Adipocyte (in vitro differentiated cells): ENCODE results near the gene GRID2IP.

Experiments
- DNase-seq: peaks from one replicate; pipeline ENCODE4 v3.0.0-alpha.2; 2015; ENCODE audit warnings: low read depth
- H3K27me3 ChIP-seq: replicated peaks from 2 replicates; pipeline ENCODE4 v1.7.0; 2013; ENCODE audit warnings: mild to moderate bottlenecking, low read length, moderate library complexity; ENCODE audit not compliant: control insufficient read depth, insufficient read depth
- H3K36me3 ChIP-seq: 2 replicates; pipeline ENCODE4 v1.7.0; 2013; ENCODE audit warnings: low read length, mild to moderate bottlenecking, moderate library complexity; ENCODE audit not compliant: control insufficient read depth, insufficient read depth, severe bottlenecking
- H3K4me1 ChIP-seq: 2 replicates; pipeline ENCODE4 v1.7.0; 2013; ENCODE audit warnings: mild to moderate bottlenecking, low read length, moderate library complexity; ENCODE audit not compliant: control insufficient read depth, insufficient read depth
- H3K4me3 ChIP-seq: 2 replicates; pipeline ENCODE4 v1.7.0; 2013; ENCODE audit warnings: mild to moderate bottlenecking, low read length, moderate library complexity
- H3K9ac ChIP-seq: 2 replicates; pipeline ENCODE4 v1.7.0; 2013; ENCODE audit warnings: mild to moderate bottlenecking, low read length, moderate library complexity
- H3K9me3 ChIP-seq: 2 replicates; pipeline ENCODE4 v1.7.0; 2013; ENCODE audit warnings: mild to moderate bottlenecking, low read length, moderate library complexity; ENCODE audit not compliant: control insufficient read depth

The GRID2IP gene

DNA sequence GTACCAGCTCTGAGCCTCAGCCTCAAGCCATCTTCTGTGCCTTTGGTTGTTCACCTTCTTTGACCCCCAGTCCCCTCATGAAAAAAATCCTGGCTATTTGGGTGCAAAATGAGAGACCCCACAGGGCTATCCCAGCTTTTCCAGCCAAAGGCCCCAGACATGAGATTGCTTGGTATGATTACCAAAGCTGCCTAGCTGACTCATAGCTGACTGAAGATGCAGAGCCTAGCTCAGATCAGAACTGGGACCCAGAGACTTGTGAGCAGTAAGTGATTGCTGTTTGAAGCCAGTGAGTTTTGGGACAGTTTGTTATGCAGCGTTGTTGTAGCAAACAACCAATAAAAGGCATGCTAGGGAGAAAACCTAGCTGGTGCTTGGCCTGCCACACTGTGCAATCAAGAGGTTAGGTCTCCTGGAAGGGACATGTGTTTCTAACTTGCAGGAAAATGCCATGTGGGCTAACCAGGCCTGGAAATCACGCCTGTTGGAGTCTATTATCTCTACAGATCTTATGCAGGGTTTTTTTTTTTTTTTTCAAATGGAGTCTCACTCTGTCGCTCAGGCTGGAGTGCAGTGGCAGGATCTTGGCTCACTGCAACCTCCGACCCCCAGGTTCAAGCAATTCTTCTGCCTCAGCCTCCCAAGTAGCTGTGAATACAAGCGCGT is 55.5 kb downstream of the GRID2IP start:
- Histone ChIP-seq H3K27me3 (peaks cover 12% of the 10 kb centered on the region), H3K4me1 (no peaks in the 10 kb centered on the region), H3K36me3 (no peaks in the 10 kb centered on the region), H3K9me3 (no peaks in the 10 kb centered on the region), H3K4me3 (no peak overlapping the region), H3K9ac (no peak overlapping the region)
- peak; percentile 43 for DNase-seq

DNA sequence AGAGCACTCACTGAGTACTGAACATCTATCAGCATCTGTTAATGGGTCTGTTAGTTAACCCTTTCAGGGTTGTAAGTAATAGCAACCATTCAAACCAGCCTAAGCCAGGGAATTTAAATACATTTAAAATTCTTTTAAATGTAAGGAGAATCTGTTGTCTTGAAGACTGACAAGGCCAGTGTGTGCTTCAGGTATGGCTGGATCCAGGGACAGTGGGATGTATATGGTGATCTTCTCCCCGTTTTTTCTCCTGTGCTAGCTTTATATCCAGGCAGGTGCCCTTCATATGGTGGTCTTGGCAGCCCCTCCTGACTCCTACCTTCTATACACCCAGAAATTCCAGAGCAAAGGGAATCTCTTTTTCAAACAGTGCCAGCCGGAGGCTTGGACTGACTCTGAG is 56.9 kb downstream of the GRID2IP start:
- peaks cover 12% of the 10 kb centered on the region for H3K27me3 ChIP-seq
- no peak overlapping the region for H3K4me3 ChIP-seq
- H3K9me3 ChIP-seq: peaks cover 5% of the 10 kb centered on the region
- no peak overlapping the region for H3K9ac ChIP-seq
- no peaks in the 10 kb centered on the region for H3K36me3 ChIP-seq
- no peaks in the 10 kb centered on the region for H3K4me1 ChIP-seq
- DNase-seq: no peak

DNA sequence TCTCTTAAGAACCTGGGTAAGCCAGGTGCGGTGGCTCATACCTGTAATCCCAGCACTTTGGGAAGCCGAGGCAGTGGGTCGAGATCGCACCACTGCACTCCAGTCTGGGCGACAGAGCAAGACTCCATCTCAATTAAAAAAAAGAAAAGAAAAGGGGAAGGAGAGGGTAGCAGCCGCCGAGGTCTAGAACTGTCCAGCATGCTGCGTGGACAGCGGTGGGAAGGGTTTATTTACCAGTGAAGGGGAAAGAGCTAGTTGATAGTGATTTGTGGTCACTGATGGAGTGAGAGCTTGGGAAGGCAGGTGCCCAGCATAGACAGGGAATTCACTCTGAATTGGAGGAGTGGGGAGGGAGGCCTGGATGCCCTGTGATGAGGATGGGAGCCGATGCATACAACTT is 60.1 kb downstream of the GRID2IP start:
- Histone ChIP-seq H3K9me3 (peaks cover 5% of the 10 kb centered on the region), H3K9ac (no peak overlapping the region), H3K4me1 (no peaks in the 10 kb centered on the region), H3K4me3 (no peak overlapping the region), H3K27me3 (peaks cover 12% of the 10 kb centered on the region), H3K36me3 (no peaks in the 10 kb centered on the region)
- no peak for DNase-seq

DNA sequence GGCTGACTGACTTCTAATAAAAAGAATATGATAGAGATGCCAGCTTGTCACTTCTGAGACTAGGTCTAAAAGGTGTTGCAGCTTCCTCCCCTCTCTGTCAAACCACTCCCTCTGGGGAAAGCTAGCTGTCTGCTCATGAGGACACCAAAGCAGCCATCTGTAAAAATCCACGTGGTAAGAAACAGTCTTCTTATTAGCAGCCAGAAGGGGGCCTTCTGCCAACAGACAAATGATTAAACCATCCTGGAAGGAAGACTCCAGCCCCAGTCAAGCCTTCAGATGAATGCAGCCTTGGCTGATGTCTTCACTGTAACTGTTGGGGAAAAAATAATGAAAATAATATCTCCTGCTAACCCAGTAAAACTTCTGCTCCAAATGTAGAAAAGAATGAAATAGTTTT is 61.6 kb downstream of the GRID2IP start:
- H3K4me1 ChIP-seq: peaks cover 1% of the 10 kb centered on the region
- H3K9ac ChIP-seq: no peak overlapping the region
- DNase-seq: no peak
- H3K4me3 ChIP-seq: no peak overlapping the region
- H3K9me3 ChIP-seq: peaks cover 5% of the 10 kb centered on the region
- peaks cover 12% of the 10 kb centered on the region for H3K27me3 ChIP-seq
- no peaks in the 10 kb centered on the region for H3K36me3 ChIP-seq

DNA sequence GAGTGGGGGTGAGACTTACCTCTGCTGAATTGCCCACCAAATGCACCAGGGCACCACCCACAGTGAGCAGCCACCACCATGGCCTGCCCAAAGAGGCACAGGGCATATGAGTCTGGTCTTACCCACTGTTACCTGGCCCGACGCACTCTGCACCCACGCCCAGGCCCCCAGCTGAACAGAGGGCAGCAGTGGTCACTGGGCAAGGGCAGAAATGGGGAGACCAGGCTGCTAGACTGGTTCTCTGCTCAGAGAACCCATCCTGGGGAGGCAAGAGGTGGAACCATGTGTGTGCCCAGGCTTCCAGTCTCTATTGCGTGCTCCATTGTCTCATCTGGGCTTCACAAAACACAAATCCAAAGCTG is 64.1 kb downstream of the GRID2IP start:
- Histone ChIP-seq H3K9ac (no peak overlapping the region), H3K4me3 (no peak overlapping the region), H3K36me3 (no peaks in the 10 kb centered on the region), H3K27me3 (peaks cover 4% of the 10 kb centered on the region), H3K4me1 (peaks cover 8% of the 10 kb centered on the region), H3K9me3 (peaks cover 5% of the 10 kb centered on the region)
- no peak for DNase-seq

DNA sequence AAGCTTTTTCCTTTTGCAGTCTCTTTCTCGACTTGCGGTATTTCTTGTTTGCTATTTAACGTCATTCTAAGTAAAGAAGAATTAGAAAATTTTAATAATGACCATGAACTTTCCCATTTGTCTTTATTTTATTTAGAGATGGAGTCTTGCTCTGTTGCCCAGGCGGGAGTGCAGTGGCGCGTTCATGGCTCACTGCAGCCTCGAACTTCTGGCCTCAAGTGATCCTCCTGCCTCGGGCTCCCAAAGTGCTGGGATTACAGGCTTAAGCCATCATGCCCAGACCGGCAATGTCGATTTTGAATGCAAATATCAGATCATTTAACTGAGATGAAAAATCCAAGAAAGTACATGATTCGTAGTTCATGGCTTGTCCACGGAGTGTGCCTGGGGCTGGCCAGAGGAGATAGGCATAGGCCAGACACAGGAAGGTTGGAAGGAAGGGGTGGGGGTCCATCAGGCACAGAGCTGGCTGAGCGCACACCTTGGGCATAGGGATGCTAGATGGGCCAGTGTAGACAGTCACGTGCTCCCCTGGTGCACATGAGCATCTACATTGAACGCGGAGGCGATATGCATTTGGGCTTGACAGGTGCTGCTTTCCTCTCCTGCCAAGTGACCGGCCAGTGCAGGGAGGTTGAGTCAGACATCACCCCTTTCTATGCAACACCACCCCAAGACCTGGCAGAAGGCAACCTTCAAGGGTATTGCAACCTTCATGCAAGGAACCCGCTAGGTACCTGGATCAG is 64.7 kb downstream of the GRID2IP start:
- Histone ChIP-seq H3K9me3 (peaks cover 5% of the 10 kb centered on the region), H3K9ac (no peak overlapping the region), H3K4me1 (peaks cover 11% of the 10 kb centered on the region), H3K36me3 (peaks cover 2% of the 10 kb centered on the region), H3K27me3 (no peaks in the 10 kb centered on the region), H3K4me3 (no peak overlapping the region)
- DNase-seq: no peak

DNA sequence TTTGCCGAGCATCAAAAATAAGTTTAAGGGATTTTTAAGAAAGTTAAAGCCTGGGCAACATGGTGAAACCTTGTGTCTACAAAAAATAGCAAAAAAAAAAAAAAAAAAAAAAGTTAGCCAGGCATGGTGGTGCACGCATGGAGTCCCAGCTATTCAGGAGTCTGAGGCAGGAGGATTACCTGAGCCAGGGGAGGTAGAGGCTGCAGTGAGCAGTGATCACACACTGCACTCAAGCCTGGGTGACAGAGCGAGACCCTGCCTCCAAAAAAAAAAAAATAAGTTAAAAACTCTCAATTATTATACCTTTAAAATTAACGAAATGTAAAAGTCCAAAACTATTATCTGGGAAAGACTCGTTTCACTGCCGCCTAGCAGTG is 68.5 kb downstream of the GRID2IP start:
- no peaks in the 10 kb centered on the region for H3K9me3 ChIP-seq
- H3K9ac ChIP-seq: peak overlapping the region; percentile 99
- H3K4me3 ChIP-seq: peak overlapping the region; percentile 97
- H3K4me1 ChIP-seq: peaks cover 45% of the 10 kb centered on the region
- H3K27me3 ChIP-seq: no peaks in the 10 kb centered on the region
- DNase-seq: no peak
- H3K36me3 ChIP-seq: peaks cover 13% of the 10 kb centered on the region

DNA sequence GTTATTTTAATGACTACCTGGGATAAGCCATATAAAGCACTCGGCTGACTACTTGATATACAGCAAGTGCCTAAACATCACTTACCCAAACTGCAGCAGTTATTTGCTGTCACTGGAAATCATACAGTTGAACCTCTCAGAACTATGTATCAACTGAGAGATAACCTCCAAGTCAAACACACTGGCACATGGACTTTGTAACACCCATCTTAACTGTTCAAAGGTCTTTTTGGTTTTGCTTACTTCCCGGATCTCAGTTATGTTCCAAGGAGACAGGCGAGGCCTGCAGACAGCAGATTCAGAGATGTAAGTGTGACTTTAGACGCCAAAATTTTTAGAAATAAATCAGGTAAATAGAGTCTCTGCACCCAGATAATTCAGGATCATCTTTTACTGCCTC is 69.0 kb downstream of the GRID2IP start:
- Histone ChIP-seq H3K9ac (peak overlapping the region; percentile 99), H3K4me1 (peaks cover 49% of the 10 kb centered on the region), H3K4me3 (peak overlapping the region; percentile 97), H3K9me3 (no peaks in the 10 kb centered on the region), H3K27me3 (no peaks in the 10 kb centered on the region), H3K36me3 (peaks cover 13% of the 10 kb centered on the region)
- no peak for DNase-seq

DNA sequence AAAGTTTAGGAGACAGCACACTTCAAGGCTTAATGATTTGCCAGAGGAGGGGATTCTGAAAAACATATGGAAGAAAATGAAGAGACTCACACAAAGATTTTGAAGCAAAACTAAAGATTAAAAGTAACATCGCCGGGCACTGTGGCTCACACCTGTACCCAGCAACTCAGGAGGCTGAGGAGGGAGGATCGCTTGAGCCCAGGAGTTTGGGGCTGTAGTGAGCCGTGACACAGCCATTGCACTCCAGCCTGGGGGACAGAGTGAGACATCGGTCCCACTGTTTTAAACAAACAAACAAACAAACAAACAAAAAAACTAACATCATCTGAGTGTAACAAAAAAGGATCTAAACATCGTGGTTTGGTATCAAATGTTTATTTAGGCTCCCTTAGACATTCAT is 69.8 kb downstream of the GRID2IP start:
- peak overlapping the region; percentile 74 for H3K9ac ChIP-seq
- H3K4me3 ChIP-seq: peak overlapping the region; percentile 97
- DNase-seq: no peak
- H3K36me3 ChIP-seq: peaks cover 13% of the 10 kb centered on the region
- H3K4me1 ChIP-seq: peaks cover 57% of the 10 kb centered on the region
- no peaks in the 10 kb centered on the region for H3K9me3 ChIP-seq
- no peaks in the 10 kb centered on the region for H3K27me3 ChIP-seq

DNA sequence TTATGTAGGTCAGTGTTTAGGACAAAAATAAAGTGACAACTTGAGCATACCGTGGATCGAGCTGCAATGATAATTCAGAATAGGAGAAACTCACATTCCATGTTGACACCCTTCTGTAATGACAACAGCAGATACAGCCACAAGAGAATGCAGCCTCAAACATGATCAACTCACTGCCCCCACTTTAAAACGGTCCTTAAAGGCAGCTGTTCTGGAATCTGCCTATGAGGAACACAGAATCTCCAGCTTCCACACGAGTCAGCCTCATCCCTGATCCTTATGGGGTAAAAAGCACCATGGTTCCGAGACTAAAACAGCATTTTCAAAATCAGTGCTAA is 71.0 kb downstream of the GRID2IP start:
- Histone ChIP-seq H3K9me3 (no peaks in the 10 kb centered on the region), H3K27me3 (no peaks in the 10 kb centered on the region), H3K4me3 (peak overlapping the region; percentile 97), H3K36me3 (peaks cover 13% of the 10 kb centered on the region), H3K4me1 (peaks cover 68% of the 10 kb centered on the region), H3K9ac (peak overlapping the region; percentile 74)
- DNase-seq: no peak

DNA sequence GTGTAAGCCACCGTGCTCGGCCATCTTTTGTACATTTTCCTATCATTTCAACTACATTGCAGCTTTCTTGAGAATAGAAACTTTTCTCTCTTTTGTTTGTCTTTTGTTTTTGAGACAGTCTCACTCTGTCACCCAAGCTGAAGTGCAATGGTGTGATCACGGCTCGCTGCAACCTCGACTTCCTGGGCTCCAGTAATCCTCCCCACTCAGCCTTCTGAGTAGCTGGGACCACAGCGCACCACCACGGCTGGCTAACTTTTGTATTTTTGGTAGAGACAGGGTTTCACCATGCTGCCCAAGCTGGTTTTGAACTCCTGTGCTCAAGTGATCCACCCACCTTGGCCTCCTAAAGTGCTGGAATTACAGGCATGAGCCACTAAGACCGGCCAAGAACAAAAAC is 72.2 kb downstream of the GRID2IP start:
- peaks cover 22% of the 10 kb centered on the region for H3K36me3 ChIP-seq
- no peaks in the 10 kb centered on the region for H3K27me3 ChIP-seq
- no peak overlapping the region for H3K9ac ChIP-seq
- H3K4me1 ChIP-seq: peaks cover 66% of the 10 kb centered on the region
- no peak overlapping the region for H3K4me3 ChIP-seq
- no peaks in the 10 kb centered on the region for H3K9me3 ChIP-seq
- no peak for DNase-seq

DNA sequence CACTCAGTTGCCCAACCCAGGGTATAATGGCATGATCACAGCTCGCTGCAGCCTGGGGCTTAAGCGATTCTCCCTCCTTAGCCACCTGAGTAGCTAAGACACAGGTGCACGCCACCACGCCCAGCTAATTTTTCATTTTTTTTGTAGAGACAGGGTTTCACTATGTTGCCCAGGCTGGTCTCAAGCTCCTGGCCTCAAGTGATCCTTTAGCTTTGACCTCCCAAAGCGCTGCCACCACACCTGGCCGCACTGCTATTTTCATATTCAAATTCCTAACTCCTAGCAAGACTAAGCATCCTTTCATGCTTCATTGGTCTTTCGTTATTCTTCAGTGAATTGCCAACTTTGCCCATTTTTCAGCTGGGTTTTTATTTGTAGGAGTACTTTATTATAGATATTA is 73.1 kb downstream of the GRID2IP start:
- no peak for DNase-seq
- H3K9me3 ChIP-seq: no peaks in the 10 kb centered on the region
- peaks cover 31% of the 10 kb centered on the region for H3K36me3 ChIP-seq
- no peak overlapping the region for H3K4me3 ChIP-seq
- H3K27me3 ChIP-seq: no peaks in the 10 kb centered on the region
- no peak overlapping the region for H3K9ac ChIP-seq
- peaks cover 66% of the 10 kb centered on the region for H3K4me1 ChIP-seq
